ENCODE measurements around the gene PCSK9. TPM values are rescaled to one million over a fixed set of nuclear protein-coding genes. Genes with fewer than 3 reads are reported as not detected.

Gene PCSK9
- total and polyA plus RNA-seq, 9 of the 15 experiments (the other 6 are each of a cell fraction or from before 2014, with no cell fraction given), result 3.2 to 58.6 (median 24.7) TPM

DNA sequence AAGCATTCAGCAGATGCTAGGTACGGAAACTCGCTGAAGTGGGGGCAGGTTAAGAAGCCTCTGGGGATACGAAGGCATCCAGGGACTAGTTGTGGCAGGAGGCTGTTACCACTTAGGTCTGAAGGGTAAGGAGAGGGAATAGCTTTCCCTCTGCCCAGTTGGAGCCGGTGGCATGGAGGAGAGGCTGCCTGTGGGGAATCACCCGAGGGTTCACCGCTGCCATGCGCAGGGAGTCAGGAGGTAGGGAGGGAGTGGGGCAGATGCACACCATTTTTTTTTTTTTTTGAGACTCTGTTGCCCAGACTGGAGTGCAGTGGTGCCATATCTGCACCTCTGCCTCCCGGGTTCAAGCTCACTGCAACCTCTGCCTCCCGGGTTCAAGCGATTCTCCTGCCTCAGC is 6.1 kb downstream of the PCSK9 start (continued):
- TF ChIP-seq RBM34 (IDR thresholded peaks at IDR 0.05; ENCODE audit: borderline replicate concordance, insufficient read depth, low read length), result no peak

DNA sequence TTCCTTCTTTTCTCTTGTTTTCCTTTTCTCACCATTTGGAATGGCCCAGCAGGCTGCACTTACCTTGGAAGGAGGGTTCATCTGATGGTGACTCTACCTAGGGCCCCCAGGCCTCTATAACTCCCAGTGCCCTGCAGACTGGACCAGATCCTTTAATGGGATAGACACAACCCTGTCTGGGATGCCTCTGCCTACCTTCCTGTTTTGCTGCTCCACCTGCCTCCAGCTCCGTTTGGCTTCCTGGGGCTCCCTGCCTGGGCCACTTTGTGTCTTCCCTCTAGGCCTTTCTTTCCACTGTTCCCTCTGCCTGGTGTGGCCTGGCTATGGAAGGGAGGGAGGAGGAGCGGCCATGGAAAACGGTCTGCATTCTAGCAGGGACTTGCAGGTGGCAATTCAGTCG is 7.5 kb downstream of the PCSK9 start:
- TF ChIP-seq, protein P1, sequence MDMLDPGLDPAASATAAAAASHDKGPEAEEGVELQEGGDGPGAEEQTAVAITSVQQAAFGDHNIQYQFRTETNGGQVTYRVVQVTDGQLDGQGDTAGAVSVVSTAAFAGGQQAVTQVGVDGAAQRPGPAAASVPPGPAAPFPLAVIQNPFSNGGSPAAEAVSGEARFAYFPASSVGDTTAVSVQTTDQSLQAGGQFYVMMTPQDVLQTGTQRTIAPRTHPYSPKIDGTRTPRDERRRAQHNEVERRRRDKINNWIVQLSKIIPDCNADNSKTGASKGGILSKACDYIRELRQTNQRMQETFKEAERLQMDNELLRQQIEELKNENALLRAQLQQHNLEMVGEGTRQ (CRISPR knock-in tag; IDR thresholded peaks at IDR 0.05), result no peak
- TF ChIP-seq WHSC1 (IDR thresholded peaks at IDR 0.05; ENCODE audit: low read length) (no peak), KHSRP (IDR thresholded peaks at IDR 0.05) (no peak), ZBED1 (IDR thresholded peaks at IDR 0.05) (no peak)
- Histone ChIP-seq H3K27ac (ENCODE audit: extremely low read depth, low read depth, low read length) (no peak overlapping the region), H2AFZ (ENCODE audit: low read depth, low read length) (no peak overlapping the region), H3K9ac (ENCODE audit: insufficient read depth in 1 of 2, low read depth in 2 of 2, low read length in 2 of 2) (no peak overlapping the region), H3K9me1 (ENCODE audit: control insufficient read depth, insufficient read depth, low read length) (no peaks in the 10 kb centered on the region), H3K27me3 (ENCODE audit: control insufficient read depth in 2 of 2, insufficient read depth in 2 of 2, low read length in 2 of 2) (no peaks in the 10 kb centered on the region), H3K4me1 (replicated peaks in 1 of 2; ENCODE audit: control insufficient read depth in 2 of 2, insufficient read depth in 2 of 2, low read length in 2 of 2) (peaks cover 3 to 12% of the 10 kb centered on the region in 2 experiments; a peak in 3 of 5 replicates), H4K20me1 (replicated peaks; ENCODE audit: control insufficient read depth, insufficient read depth, low read length) (peaks cover 5% of the 10 kb centered on the region; the same call in 1 of the 2 replicates), H3K4me2 (ENCODE audit: insufficient read depth, low read length) (no peak overlapping the region), H3K36me3 (ENCODE audit: control insufficient read depth, insufficient read depth, low read length) (peaks cover 98% of the 10 kb centered on the region), H3K79me2 (ENCODE audit: control insufficient read depth, insufficient read depth, low read length) (peaks cover 60% of the 10 kb centered on the region), H3K4me3 (no peak overlapping the region), H3K9me3 (replicated peaks; ENCODE audit: control insufficient read depth, insufficient read depth, low read depth, low read length) (no peaks in the 10 kb centered on the region)
- intact Hi-C loops (cut with micrococcal nuclease) (no loop called here), in situ Hi-C loops (cut with MboI) (no loop called here)
- WGBS (ENCODE audit: insufficient coverage, low coverage, missing lambda C conversion rate), result 51% methylated on average over 4 of the region's 4 CpGs
- no peak for ATAC-seq
- ChIA-PET POLR2A (interaction anchor here (4.1 kb wide), 1 partner anchor 13 kb away, joined by 24 read pairs; no protein-coding TSS in a partner anchor), CTCF (ENCODE audit: low intra/inter-chr PET ratio) (no interaction called here)
- no peak for DNase-seq (ENCODE audit: extremely low read depth in 1 of 4, low spot score in 3 of 4)
- no TSS peak for BruUV-seq (replicated peaks)
- FAIRE-seq, result no peak
